ENCODE results near the gene ATF7.

GRCh38 chr12:53515291-53515680 is 110.9 kb downstream of the ATF7 start:
- no peak for TF ChIP-seq CTCF (conservative IDR thresholded peaks at IDR 0.05 in 1 of 2, IDR thresholded peaks at IDR 0.05 in 1 of 2; ENCODE audit: low read depth in 1 of 2, low read length in 2 of 2)
- no peak for TF ChIP-seq EZH2 (IDR thresholded peaks at IDR 0.05; ENCODE audit: low read length, missing control alignments)
